GM21717 (cell line): ENCODE data around the gene WDR43.
"Not testable (repeated sequence)": the region's sequence is repeated elsewhere in the genome, so short reads cannot be mapped to it uniquely, and the experiment has no call there.

Experiments
- ATAC-seq: cut with Tn5 transposase; IDR thresholded peaks from one replicate; pipeline ENCODE4 v1.9.1; 2021; ENCODE audit warnings: mild to moderate bottlenecking, moderate library complexity; ENCODE audit not compliant: unreplicated experiment

Gene WDR43

GRCh38 chr2:28962505-28962904 lies 68.0 kb downstream of the WDR43 start:
- no peak for ATAC-seq

DNA sequence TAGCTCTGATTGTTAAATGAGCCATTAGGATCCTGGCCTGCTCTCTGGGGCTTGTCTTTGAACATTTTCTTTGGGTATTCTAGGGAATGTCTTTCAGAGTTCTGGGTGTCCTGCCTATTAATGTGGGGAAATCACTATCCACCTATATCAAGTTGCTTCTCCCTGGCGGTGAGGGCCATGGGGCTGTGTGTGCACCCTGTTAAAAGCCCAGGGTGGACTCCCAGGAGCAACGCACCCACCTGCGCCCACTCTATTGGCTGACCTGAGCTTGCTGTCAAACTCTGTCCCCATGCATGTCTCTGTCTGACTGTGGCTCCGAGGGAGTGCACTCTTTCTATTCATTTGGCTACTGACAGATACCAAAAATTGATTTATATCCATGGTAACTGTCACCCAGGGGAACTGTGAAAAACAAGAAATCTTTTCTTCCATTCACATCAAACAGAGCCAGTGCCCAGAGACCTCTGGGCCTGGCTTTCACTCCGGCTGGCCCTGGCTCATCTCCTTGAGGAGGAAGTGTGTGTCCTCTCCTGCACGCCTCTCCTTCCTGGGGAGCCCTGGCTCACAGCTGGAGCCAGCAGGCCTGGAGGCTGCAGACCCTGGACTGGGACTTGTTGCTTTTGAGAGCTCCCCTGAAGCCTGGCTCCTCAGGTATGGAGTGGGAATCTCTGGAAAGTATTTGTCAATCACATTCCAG lies 76.1 kb downstream of the WDR43 start:
- ATAC-seq = no peak

GRCh38 chr2:28972778-28973335 lies 78.4 kb downstream of the WDR43 start:
- no peak for ATAC-seq

- no peak for ATAC-seq
Observed at GRCh38 chr2:28974252-28974651, 79.8 kb downstream of the WDR43 start.

- no peak for ATAC-seq
Observed at GRCh38 chr2:28975671-28976070, 81.2 kb downstream of the WDR43 start.

- ATAC-seq = no peak
Observed at GRCh38 chr2:28976584-28976983, 82.1 kb downstream of the WDR43 start.

DNA sequence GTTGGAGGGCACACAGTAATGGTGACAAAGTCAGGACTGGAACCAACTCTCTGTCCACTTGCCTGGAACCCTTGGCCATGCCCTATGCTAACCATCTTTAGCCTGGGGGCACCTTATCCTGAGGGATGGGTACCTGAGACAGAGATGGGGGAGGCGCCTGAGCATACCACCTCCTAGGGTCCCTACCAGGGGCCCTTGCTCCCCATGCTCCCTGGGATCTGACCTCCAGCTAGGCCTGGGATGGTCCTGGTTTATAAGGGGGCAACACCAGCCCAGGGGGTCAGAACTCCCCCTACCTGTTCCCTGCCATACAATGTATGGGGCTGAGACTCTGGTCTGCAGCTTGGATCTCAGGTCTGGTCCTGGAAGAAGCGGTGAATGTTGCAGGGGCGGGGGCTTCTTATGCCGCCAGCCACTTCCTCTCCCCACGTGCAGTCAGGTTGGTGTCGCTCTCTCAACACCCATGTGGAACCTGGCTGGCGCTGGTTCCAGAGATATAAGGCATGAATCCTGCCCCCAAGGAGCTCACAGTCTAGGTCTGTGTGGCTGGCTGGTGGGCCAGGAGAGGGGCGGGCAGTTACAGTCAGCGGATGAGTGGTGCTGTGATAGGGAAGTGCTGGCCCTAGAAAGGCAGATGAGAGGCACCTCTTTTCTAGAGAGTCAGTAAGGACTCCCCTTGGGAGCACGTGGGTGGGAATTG lies 82.9 kb downstream of the WDR43 start:
- ATAC-seq = no peak

DNA sequence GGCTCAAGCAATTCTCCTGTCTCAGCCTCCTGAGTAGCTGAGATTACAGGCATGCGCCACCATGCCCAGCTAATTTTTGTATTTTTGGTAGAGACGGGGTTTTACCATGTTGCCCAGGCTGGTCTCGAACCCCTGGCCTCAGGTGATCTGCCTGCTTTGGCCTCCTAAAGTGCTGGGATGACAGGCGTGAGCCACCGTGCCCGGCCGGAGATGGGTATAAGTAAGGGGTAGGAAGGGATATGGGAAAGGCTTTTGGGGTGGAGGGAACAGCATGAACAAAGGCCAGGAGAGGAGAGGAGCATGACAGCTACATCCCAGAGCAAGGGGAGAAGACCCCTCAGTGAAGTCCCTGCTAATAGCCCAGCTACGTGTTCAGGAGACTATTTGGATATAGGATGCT lies 83.5 kb downstream of the WDR43 start:
- ATAC-seq = not testable (repeated sequence)

- no peak for ATAC-seq
Observed at GRCh38 chr2:28978606-28979005, 84.1 kb downstream of the WDR43 start.

GRCh38 chr2:28979041-28979440 lies 84.6 kb downstream of the WDR43 start:
- no peak for ATAC-seq

DNA sequence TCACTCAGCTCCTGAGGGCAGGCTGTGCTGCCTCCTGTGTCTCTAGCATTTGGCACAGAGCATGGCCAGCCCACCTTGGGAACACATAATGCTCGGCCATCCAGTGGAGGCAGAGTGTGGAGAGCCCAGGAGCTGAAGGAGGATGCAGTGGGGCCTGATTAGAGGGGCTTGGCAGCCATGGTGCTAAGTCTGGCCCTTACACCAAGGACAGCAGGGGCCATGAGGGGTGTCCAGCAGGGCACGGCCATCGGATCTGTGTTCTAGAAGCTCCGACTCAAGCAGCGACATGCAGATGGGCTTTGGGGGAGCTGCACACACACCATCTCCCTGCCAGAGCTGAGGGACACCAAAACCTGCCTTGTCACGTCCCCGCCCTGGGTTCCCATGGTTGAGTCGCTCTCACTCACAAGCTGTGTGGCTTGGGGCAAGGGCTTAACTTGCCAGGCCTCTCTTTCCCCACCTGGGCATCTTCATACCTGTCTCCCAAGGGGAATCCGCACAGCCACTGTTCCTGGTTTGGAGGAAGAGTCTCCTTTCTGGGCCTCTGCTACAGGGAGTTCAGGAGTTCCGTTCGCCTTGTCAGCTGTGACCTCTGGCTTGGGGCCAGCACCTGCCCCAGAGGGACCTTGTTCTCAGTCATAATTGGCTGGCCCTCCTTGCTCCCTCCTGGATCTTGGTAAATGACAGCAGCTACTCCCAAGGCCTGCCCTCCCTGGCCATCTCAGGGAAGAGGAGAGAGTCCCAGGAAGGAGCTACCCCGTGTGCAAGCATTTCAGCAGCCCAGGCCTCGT lies 85.3 kb downstream of the WDR43 start:
- no peak for ATAC-seq

GRCh38 chr2:28980368-28981015 lies 86.0 kb downstream of the WDR43 start:
- no peak for ATAC-seq

DNA sequence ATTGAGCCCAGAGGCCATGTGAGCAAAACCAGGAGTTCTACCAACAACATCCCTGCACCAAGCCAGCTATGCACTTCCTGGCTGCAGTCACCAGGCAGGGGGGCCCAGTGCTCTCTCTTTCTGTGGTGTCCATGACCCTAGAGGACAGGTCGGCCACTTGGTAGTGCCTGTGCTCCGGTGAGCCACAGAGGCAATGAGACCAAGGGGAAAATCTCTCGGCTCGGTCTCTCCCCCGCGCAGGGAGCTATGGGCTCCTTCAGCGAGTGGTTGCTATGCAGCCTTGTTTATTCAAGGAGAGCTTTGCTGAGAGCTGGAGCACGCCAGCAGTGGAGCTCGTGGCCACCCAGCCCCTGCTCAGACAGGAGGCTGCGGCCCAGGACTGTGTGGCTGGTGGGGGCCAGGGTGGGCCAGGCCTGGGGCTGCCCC lies 86.6 kb downstream of the WDR43 start, which contains the start of gene TOGARAM2:
Gene TOGARAM2, plus strand, starts transcription at position 283 of the 426 bp plus-strand sequence. CDS start 13,537 bp downstream, outside the sequence.
- ATAC-seq = no peak

- ATAC-seq = no peak
Observed at GRCh38 chr2:28981620-28982376, 87.3 kb downstream of the WDR43 start.

DNA sequence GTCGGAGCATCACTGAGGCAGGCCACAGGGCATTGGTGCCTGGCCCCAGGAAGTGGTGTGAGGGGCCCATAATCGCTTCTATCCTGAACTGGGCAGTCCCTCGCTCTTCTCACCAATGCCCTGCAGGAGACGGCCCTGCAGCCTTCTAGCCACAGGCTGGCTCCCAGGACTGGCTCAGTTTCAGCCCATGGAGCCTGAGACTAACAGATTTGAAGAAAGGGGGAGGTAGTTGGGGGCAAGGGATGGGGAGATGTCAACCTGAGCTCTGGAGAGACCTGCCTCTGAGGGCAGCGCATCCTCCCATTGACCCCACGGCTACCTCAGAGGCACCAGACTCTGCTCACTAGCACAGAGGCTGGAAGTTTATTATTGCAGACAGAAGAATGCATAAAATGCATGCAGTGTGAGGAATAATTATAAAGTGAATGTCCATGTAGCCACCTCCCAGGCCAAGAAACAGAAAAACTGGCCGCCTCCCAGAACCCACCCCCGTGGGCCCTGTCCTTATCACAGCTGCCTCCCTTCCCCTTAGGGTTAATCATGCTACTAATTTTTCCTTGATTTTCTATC lies 88.0 kb downstream of the WDR43 start:
- ATAC-seq = no peak

DNA sequence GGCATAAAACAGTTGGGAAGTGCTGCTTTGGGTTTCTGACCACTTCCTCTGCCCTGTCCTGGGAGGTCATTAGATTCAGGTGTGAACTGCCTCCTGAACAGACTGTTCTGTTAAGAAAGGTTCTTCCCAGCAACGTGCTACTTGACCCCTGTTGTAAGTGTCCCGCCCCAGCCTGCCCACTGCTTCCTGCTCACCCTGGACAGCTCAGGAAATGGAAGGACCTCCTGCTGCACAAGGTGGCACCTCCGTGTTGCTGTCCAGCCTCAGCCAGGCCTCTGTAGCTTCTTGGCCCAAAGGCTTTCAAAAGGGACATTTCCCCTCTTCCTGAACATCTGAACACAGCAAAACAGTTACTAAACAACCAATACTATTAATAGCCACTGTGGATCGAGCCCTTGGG lies 92.0 kb downstream of the WDR43 start:
- no peak for ATAC-seq

DNA sequence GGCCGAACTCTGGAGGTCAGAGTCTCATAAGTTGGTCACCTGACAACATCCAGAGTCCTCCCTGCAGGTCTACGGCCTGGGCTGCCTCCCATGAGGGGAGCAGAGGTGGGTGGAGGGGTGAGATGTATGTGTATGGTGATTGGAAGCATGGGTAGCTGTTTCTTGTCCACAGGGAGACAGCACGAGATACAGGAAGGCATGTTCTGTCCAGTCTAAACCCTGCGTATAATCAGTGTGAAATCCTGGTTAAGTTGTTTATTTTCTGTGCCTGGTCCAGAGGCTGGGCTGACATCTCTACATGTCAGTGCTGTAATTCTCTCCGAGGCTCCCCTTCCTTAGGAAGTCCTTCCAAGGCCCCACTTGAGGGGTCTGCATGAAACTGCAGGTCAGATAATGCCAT lies 95.5 kb downstream of the WDR43 start:
- ATAC-seq = no peak

- no peak for ATAC-seq
Observed at GRCh38 chr2:28990445-28990844, 96.0 kb downstream of the WDR43 start.

GRCh38 chr2:28991021-28991420 lies 96.6 kb downstream of the WDR43 start:
- no peak for ATAC-seq

DNA sequence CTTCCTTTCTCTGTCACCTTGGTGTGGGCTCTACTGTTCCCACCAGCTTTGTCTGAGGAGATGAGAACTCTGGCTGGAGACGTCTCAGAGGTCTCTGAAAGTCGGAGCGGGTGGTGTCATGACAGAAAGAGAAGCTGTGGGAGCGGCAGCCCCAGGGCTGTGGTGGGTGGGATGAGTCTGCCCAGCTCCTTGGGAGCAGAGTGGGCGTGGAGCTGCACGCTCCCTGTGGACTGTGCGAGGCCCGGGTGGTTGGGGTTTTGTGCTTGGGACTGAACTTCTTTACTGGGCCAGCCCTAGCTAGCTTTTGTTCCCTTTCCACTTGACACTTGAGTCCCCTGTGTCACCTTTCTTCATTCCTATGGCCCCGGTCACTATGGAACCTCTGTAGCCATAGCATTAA lies 97.0 kb downstream of the WDR43 start:
- ATAC-seq = no peak
